PFSK-1 (cell line): ENCODE results near the gene MYL4.

ENCODE experiments used
- FOXP2 ChIP-seq: optimal IDR thresholded peaks from 2 replicates; pipeline ENCODE3; 2011; ENCODE audit warnings: borderline replicate concordance, control low read depth, inconsistent platforms; ENCODE audit not compliant: insufficient read depth; ENCODE audit errors: extremely low read length, extremely low read depth
- POLR2AphosphoS5 ChIP-seq: IDR thresholded peaks from 2 replicates; pipeline ENCODE4 v1.6.1; 2012; ENCODE audit warnings: low read depth, mild to moderate bottlenecking, control low read depth, low read length, moderate library complexity
- SIN3A ChIP-seq: IDR thresholded peaks from 2 replicates; pipeline ENCODE4 v1.6.1; 2012; ENCODE audit warnings: mild to moderate bottlenecking, low read length, moderate library complexity, borderline replicate concordance; ENCODE audit not compliant: insufficient read depth

DNA sequence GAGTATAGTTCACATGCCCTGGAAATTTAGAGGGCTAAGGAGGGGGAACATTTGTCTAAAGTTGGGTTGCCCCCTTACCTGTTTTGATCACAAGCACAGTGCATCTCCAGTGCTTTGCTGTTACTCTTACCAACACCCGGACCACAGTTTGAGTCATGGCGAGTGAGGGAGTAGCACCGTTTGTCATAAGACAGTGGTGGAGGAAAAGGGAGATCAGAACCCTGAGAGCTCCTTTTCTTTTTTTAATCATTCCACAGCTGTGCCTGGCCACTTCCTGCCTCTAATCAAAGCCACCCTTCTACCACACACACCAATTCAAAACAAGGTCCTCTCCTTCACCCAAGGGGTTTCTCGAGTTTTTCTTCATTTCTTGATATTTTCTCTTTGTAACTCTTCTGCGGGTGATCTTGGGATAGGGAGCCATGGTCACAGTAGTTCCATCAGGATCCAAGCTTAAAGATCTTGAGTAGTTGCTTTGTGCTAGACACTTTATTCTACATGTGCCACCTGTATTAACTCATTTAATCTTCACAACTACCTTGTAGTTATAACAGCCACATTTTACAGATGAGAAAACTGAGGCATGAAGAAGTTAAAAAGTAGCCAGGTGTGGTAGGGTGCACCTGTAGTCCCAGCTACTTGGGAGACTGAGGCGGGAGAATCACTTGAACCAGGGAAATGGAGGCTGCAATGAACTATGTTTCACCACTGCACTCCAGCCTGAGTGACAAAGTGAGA, 5.0 kb upstream of the MYL4 start:
- TF ChIP-seq POLR2AphosphoS5 (no peak), SIN3A (no peak), FOXP2 (no peak)
